Hepatocyte (in vitro differentiated cells): Measurements from ENCODE around the gene HIPK3. TPM values are rescaled to one million over a fixed set of nuclear protein-coding genes. Genes with fewer than 3 reads are reported as not detected.

Experiments
- DNase-seq: peaks from one replicate; pipeline ENCODE4 v3.0.0-alpha.2; 2016; ENCODE audit warnings: low spot score
- H2AFZ ChIP-seq: fragments of 200-600 bp; sonication (generic); 2 replicates; pipeline ENCODE4 v1.6.0; 2016; ENCODE audit warnings: antibody characterized with exemption, mild to moderate bottlenecking
- H3K27ac ChIP-seq: fragments of 200-600 bp; sonication (generic); 2 replicates; pipeline ENCODE4 v1.5.1; 2016; ENCODE audit warnings: mild to moderate bottlenecking
- H3K27me3 ChIP-seq: fragments of 200-600 bp; sonication (generic); 2 replicates; pipeline ENCODE4 v1.6.1; 2016
- H3K36me3 ChIP-seq: fragments of 200-600 bp; sonication (generic); replicated peaks from 2 replicates; pipeline ENCODE4 v1.5.1; 2016; ENCODE audit warnings: low read depth; ENCODE audit not compliant: insufficient read depth
- H3K4me1 ChIP-seq: fragments of 200-600 bp; sonication (generic); 2 replicates; pipeline ENCODE4 v1.5.1; 2016; ENCODE audit warnings: mild to moderate bottlenecking, moderate library complexity; ENCODE audit not compliant: insufficient read depth
- H3K4me2 ChIP-seq: fragments of 200-600 bp; sonication (generic); 2 replicates; pipeline ENCODE4 v1.6.0; 2016
- H3K4me3 ChIP-seq: fragments of 200-600 bp; sonication (generic); 2 replicates; pipeline ENCODE4 v1.5.1; 2016; ENCODE audit warnings: mild to moderate bottlenecking
- H3K79me2 ChIP-seq: fragments of 200-600 bp; sonication (generic); 2 replicates; pipeline ENCODE4 v1.6.0; 2017; ENCODE audit warnings: mild to moderate bottlenecking
- H3K9me2 ChIP-seq: fragments of 200-600 bp; sonication (generic); replicated peaks from 2 replicates; pipeline ENCODE4 v1.6.0; 2017; ENCODE audit warnings: mild to moderate bottlenecking; ENCODE audit not compliant: insufficient read depth
- H3K9me3 ChIP-seq: fragments of 200-600 bp; sonication (generic); 2 replicates; pipeline ENCODE4 v1.5.1; 2016; ENCODE audit warnings: low read depth, mild to moderate bottlenecking
- H4K20me1 ChIP-seq: fragments of 200-600 bp; sonication (generic); 2 replicates; pipeline ENCODE4 v1.6.0; 2016; ENCODE audit warnings: mild to moderate bottlenecking; ENCODE audit not compliant: insufficient read depth, poor library complexity, severe bottlenecking
- CTCF ChIP-seq: fragments of 200-600 bp; sonication (generic); IDR thresholded peaks from 2 replicates; pipeline ENCODE4 v1.5.1; 2016; ENCODE audit warnings: antibody characterized with exemption, mild to moderate bottlenecking; ENCODE audit not compliant: poor library complexity
- EZH2 ChIP-seq: fragments of 200-600 bp; sonication (generic); IDR thresholded peaks from 2 replicates; pipeline ENCODE4 v1.6.1; 2016; ENCODE audit warnings: antibody characterized with exemption, mild to moderate bottlenecking, borderline replicate concordance
- EZH2phosphoT487 ChIP-seq: fragments of 200-600 bp; sonication (generic); IDR thresholded peaks from one replicate; pipeline ENCODE4 v1.6.1; 2018; ENCODE audit warnings: antibody characterized with exemption, mild to moderate bottlenecking, low read depth, moderate library complexity; ENCODE audit not compliant: unreplicated experiment, severe bottlenecking
- WGBS: methylation state at CpG from one replicate; pipeline ENCODE4 v1.1.6; 2016; ENCODE audit warnings: low lambda C conversion rate; ENCODE audit errors: missing lambda C conversion rate; 5-methylcytosine and 5-hydroxymethylcytosine counted together
- polyA plus RNA-seq: library from polyadenylated mRNA; unstranded; fragments of >200 nt; fragmentation: Nextera tagmentation; extraction: Ambion mirVana; gene quantifications from 2 replicates; pipeline ENCODE4 v1.2.1, GENCODE V29; 2016
- total RNA-seq: library from RNA; depleted of rRNA; stranded (reverse); fragments of >200 nt; gene quantifications from 2 replicates; pipeline ENCODE4 v1.2.3, GENCODE V29; 2014

Gene HIPK3
- total and polyA plus RNA-seq, 2 experiments from 2014 or later, result 25.0 to 123 TPM

GRCh38 chr11:33390944-33391892, 134.0 kb downstream of the HIPK3 start:
- no peak for DNase-seq
- Histone ChIP-seq H3K4me2 (no peak overlapping the region), H3K9me2 (no peaks in the 10 kb centered on the region), H3K4me3 (no peak overlapping the region), H3K36me3 (no peaks in the 10 kb centered on the region), H3K27me3 (peaks cover 5% of the 10 kb centered on the region), H2AFZ (no peak overlapping the region), H3K27ac (no peak overlapping the region), H3K79me2 (no peaks in the 10 kb centered on the region), H3K9me3 (no peaks in the 10 kb centered on the region), H3K4me1 (no peaks in the 10 kb centered on the region), H4K20me1 (no peaks in the 10 kb centered on the region)
- TF ChIP-seq CTCF (no peak), EZH2 (no peak), EZH2phosphoT487 (no peak)
- 86% methylated on average over 13 of the region's 13 CpGs for WGBS

- no peak overlapping the region for H3K4me3 ChIP-seq
- no peak overlapping the region for H2AFZ ChIP-seq
- DNase-seq, result no peak
- no peaks in the 10 kb centered on the region for H4K20me1 ChIP-seq
- no peaks in the 10 kb centered on the region for H3K9me2 ChIP-seq
- no peak overlapping the region for H3K27ac ChIP-seq
- H3K27me3 ChIP-seq, result peaks cover 5% of the 10 kb centered on the region
- no peak overlapping the region for H3K4me2 ChIP-seq
- H3K9me3 ChIP-seq, result no peaks in the 10 kb centered on the region
- WGBS, result 67% methylated on average over 2 of the region's 2 CpGs
- H3K79me2 ChIP-seq, result no peaks in the 10 kb centered on the region
- H3K4me1 ChIP-seq, result no peaks in the 10 kb centered on the region
- no peaks in the 10 kb centered on the region for H3K36me3 ChIP-seq
- TF ChIP-seq EZH2 (no peak), CTCF (no peak), EZH2phosphoT487 (no peak)
These were observed 134.7 kb downstream of the HIPK3 start for GRCh38 chr11:33391893-33392251.

GRCh38 chr11:33394431-33395109, 137.4 kb downstream of the HIPK3 start:
- Histone ChIP-seq H3K36me3 (no peaks in the 10 kb centered on the region), H3K9me3 (no peaks in the 10 kb centered on the region), H2AFZ (no peak overlapping the region), H3K4me2 (no peak overlapping the region), H3K27me3 (peaks cover 5% of the 10 kb centered on the region), H3K4me3 (no peak overlapping the region), H4K20me1 (no peaks in the 10 kb centered on the region), H3K9me2 (no peaks in the 10 kb centered on the region), H3K27ac (no peak overlapping the region), H3K79me2 (no peaks in the 10 kb centered on the region), H3K4me1 (no peaks in the 10 kb centered on the region)
- 75% methylated on average over 6 of the region's 6 CpGs for WGBS
- no peak for TF ChIP-seq EZH2
- TF ChIP-seq EZH2phosphoT487, result no peak
- TF ChIP-seq CTCF, result no peak
- DNase-seq, result no peak
